WI38 (cell line): ENCODE measurements around the gene NMUR1.
A peak's percentile ranks its signal among the peaks of the same experiment; 100 is the strongest.

Experiments
- H3K4me3 ChIP-seq: 2 replicates; pipeline ENCODE4 v1.5.1; 2011; ENCODE audit warnings: low read depth, mild to moderate bottlenecking, control low read depth, low read length
- TF ChIP-seq, protein P1 (sequence below): IDR thresholded peaks from 2 replicates; pipeline ENCODE4 v1.5.1; 2012; ENCODE audit warnings: low read depth, mild to moderate bottlenecking, control low read depth, low read length

NMUR1 gene

DNA sequence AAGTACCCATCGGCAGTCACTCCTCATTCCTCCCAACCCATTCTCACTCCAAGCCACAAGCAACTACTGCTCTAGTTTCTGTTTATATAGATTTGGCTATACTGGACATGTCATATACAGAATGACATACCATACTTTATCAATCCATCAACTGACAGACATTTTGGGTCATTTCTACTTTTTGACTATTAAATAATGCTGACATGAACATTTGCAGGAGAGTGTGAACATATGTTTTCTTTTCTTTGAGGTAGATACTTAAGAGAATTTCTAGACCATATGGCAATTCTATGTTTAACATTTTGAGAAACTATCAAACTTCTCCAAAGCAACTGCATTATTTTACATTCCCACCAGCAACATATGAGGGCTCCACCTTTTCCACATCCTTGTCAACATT is 32.6 kb downstream of the NMUR1 start:
- TF ChIP-seq, protein P1, sequence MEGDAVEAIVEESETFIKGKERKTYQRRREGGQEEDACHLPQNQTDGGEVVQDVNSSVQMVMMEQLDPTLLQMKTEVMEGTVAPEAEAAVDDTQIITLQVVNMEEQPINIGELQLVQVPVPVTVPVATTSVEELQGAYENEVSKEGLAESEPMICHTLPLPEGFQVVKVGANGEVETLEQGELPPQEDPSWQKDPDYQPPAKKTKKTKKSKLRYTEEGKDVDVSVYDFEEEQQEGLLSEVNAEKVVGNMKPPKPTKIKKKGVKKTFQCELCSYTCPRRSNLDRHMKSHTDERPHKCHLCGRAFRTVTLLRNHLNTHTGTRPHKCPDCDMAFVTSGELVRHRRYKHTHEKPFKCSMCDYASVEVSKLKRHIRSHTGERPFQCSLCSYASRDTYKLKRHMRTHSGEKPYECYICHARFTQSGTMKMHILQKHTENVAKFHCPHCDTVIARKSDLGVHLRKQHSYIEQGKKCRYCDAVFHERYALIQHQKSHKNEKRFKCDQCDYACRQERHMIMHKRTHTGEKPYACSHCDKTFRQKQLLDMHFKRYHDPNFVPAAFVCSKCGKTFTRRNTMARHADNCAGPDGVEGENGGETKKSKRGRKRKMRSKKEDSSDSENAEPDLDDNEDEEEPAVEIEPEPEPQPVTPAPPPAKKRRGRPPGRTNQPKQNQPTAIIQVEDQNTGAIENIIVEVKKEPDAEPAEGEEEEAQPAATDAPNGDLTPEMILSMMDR, result no peak
- no peak overlapping the region for H3K4me3 ChIP-seq

DNA sequence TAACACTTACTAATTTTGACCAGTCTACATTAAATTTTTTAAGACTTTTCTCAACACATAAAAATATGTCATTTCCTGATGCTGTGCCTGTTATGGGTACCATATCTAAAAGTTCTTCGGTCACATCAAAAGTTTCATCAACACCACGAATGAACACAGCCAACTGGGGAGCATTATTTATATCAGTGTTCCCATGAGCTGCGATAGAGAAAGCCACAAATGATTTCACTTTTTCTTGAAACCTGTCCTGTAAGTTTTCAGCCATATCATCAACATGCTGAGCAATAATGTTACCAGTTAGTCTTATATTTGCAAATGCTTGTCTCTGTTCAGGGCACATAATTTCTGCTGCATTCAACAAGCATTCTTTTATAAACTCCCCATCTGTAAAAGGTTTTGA is 35.6 kb downstream of the NMUR1 start:
- TF ChIP-seq, protein P1, result no peak
- no peak overlapping the region for H3K4me3 ChIP-seq

DNA sequence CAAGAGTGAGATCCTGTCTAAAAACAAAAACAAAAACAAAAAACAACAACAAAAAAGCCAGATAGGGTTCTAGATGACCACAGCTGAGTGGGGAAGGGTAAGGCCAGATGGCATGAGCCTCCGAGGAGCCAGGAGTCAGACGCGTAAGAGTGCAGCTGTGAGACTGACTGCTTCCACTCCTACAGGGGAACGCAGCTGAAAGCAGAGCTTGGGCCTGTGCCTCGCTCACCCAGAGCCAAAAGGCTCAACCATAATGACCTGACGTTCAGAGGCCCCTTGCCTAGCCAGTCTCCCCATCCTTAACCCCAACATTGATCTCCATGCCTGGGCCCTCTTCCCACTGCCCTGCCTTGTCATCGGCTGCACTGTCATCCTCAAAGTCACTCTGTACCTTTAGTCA is 39.4 kb downstream of the NMUR1 start:
- TF ChIP-seq, protein P1, result no peak
- no peak overlapping the region for H3K4me3 ChIP-seq

DNA sequence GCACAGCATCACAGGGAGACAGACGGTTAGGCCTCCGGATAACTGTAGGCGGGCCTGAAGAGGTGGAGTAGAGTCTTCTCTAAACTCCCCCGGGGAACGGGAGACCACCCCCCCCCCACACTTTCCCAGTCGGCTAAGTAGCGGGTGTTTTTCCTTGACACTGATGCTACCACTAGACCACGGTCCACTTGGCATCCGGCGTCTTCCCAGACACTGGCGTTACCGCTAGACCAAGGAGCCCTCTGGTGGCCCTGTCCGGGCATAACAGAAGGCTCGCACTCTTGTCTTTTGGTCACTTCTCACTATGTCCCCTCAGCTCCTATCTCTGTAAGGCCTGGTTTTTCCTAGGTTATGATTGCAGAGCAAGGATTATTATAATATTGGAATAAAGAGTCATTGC is 40.3 kb downstream of the NMUR1 start:
- TF ChIP-seq, protein P1, result peak; percentile 43

DNA sequence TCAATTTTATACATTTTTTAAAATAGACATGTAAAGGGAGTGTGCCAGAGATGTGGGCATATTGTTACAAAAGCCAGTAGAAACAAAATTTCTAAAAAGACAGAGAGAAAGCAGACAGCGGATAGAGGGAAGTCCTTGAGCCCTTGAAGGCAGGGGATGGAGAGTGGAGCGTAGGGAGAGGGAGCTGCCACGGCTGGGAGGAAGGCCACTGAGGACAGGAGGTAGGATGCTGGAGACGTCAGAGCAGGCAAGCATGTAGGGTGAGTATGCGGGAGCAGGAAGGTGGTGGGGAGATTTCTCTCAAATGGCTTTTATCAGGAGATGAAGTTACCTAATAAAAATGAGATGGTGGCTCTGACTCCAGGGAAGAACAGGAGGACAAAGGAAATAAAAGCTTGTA is 41.9 kb downstream of the NMUR1 start:
- TF ChIP-seq, protein P1, result no peak
- no peak overlapping the region for H3K4me3 ChIP-seq

More for the DNA sequence above, 40.3 kb downstream of the NMUR1 start:
- no peak overlapping the region for H3K4me3 ChIP-seq

DNA sequence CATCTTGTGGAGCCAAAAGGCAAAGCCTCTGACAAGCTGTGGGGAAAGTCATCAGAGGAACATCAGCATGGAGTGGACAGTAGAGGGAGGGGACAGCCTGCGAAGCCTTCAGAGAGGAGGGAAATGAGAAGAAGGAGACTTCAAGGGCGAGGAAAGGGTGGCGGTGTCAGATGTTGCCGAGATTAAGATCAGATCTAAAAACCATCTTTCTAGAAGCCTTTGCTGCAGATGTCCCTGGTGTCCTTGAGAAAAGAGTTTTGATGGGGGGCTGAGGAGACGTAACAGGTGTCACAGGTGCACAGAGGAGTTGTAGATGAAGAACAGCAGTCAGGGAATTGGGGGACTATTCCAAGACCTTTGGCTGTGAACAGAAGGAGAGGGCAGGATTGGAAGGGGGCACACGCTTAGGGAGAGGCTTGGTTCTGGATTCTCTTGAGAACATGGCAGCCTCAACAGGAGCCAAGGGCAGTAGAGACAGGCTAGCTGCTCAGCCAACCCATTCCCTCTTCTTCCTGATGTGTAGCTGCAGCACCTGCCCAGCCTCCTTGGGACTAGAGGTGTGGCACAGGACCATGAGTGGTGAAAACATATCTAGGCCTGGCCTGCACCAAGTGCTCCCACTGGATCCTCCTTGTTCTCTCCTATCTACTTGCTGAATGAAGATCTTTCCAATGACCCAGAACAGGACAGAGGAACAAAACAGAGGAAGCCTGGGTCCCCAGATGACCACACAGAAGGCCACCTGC is 43.2 kb downstream of the NMUR1 start:
- TF ChIP-seq, protein P1, result no peak
- H3K4me3 ChIP-seq, result no peak overlapping the region

DNA sequence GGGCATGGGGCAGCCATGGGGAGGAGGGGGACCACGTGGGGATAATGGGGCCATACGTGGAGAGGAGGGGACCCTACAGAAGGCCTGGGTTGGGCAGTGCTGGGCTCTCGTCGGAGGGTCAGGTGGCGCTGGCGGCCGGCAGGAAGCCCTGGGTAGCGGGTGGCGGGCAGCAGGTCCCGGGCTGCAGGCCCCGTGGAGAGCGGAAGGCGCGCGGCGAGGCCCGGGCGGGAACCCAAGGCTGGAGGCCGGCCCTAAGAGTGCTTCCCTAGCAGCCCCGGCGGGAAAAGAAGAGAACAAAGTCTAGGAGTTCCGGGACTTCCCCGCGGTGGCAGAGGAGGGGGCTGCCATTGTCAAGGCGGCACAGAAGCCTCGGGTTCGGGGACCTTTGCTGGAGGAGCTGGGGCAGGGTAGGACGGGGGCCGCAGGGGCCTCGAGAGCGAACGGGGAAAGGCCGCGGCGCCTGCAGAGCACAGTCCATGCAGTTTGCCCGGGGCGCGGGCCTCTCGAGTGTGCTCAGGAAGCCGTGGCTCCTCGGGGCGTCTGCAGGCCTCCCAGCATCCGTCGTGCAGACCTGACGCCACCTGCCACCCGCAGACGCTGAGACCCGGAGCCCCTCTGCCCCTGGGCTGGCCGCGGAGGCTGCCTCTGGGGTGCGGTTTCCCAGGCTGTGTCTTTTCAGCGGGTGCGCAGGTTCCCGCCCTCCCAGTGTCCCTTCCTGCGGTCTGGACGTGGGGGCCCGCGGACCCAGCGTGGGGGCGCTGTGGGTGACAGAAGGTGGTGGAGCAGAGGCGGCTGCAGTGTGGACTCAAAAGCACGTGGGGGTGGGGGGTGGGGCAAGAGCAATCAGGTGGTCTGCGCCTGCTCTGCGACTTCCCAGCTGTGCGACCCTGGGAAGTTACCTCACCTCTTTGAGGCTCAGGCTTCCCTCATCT is 46.6 kb downstream of the NMUR1 start:
- no peak overlapping the region for H3K4me3 ChIP-seq
- TF ChIP-seq, protein P1, result no peak
